Measurements from ENCODE around the gene MAP3K13. TPM values are rescaled to one million over a fixed set of nuclear protein-coding genes. Genes with fewer than 3 reads are reported as not detected.

MAP3K13 gene
- total and polyA plus RNA-seq, 2 experiments from 2014 or later, result 19.1 to 47.4 TPM

GRCh38 chr3:185353823-185354614, 8.9 kb upstream of the MAP3K13 start:
- Histone ChIP-seq H3K9me3 (ENCODE audit: low read depth) (no peaks in the 10 kb centered on the region), H3K27ac (no peak overlapping the region), H3K4me1 (ENCODE audit: low read depth) (no peaks in the 10 kb centered on the region), H3K4me3 (no peak overlapping the region), H3K36me3 (no peaks in the 10 kb centered on the region), H3K27me3 (peaks cover 18% of the 10 kb centered on the region)
- peak; percentile 62 to 83 for DNase-seq (ENCODE audit: low read depth in 1 of 2, low spot score in 1 of 2)
- TF ChIP-seq, protein P1, sequence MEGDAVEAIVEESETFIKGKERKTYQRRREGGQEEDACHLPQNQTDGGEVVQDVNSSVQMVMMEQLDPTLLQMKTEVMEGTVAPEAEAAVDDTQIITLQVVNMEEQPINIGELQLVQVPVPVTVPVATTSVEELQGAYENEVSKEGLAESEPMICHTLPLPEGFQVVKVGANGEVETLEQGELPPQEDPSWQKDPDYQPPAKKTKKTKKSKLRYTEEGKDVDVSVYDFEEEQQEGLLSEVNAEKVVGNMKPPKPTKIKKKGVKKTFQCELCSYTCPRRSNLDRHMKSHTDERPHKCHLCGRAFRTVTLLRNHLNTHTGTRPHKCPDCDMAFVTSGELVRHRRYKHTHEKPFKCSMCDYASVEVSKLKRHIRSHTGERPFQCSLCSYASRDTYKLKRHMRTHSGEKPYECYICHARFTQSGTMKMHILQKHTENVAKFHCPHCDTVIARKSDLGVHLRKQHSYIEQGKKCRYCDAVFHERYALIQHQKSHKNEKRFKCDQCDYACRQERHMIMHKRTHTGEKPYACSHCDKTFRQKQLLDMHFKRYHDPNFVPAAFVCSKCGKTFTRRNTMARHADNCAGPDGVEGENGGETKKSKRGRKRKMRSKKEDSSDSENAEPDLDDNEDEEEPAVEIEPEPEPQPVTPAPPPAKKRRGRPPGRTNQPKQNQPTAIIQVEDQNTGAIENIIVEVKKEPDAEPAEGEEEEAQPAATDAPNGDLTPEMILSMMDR (IDR thresholded peaks at IDR 0.05; ENCODE audit: low read depth, low read length), result peak; percentile 69

GRCh38 chr3:185356499-185356898, 6.4 kb upstream of the MAP3K13 start:
- Histone ChIP-seq H3K27me3 (peaks cover 18% of the 10 kb centered on the region), H3K9me3 (ENCODE audit: low read depth) (no peaks in the 10 kb centered on the region)
- TF ChIP-seq, protein P1 (IDR thresholded peaks at IDR 0.05; ENCODE audit: low read depth, low read length), result no peak

GRCh38 chr3:185361920-185362319, 1.0 kb upstream of the MAP3K13 start:
- peaks cover 41% of the 10 kb centered on the region for H3K27me3 ChIP-seq
- no peak overlapping the region for H3K4me3 ChIP-seq
- no peak overlapping the region for H3K27ac ChIP-seq
- no peaks in the 10 kb centered on the region for H3K4me1 ChIP-seq (ENCODE audit: low read depth)
- H3K36me3 ChIP-seq, result no peaks in the 10 kb centered on the region
- peak in 1 of 2 donors; percentile 11 for DNase-seq (ENCODE audit: low read depth in 1 of 2, low spot score in 1 of 2)
- TF ChIP-seq, protein P1 (IDR thresholded peaks at IDR 0.05; ENCODE audit: low read depth, low read length), result no peak
- no peaks in the 10 kb centered on the region for H3K9me3 ChIP-seq (ENCODE audit: low read depth)

More at GRCh38 chr3:185356499-185356898, 6.4 kb upstream of the MAP3K13 start:
- DNase-seq (ENCODE audit: low read depth in 1 of 2, low spot score in 1 of 2), result no peak
- no peaks in the 10 kb centered on the region for H3K36me3 ChIP-seq
- H3K4me3 ChIP-seq, result no peak overlapping the region
- H3K4me1 ChIP-seq (ENCODE audit: low read depth), result no peaks in the 10 kb centered on the region
- no peak overlapping the region for H3K27ac ChIP-seq

DNA sequence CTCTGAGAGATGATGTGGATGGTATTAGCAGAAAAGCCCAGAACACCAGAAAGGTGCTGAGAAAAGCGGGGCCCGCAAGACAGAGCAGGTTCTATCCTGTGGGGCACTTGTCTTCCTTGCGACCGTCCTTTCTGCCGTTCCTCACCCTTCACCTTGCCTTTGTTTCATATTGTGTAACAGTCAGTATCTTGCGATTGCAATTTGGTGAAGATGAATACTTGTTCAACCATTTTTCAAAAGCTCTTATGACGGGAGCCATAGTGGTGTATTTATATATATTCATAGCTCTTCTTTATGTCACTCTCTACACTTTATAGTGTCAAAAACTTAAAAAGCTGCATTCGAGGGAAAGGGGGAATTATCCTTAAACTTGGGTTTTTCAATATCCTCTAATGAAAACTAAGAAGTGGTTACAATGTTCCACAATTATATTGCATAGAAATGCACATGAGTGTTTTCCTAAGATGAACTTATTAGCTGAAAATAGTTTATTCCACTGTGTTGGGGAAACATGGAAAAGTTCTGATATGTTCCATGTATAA, 797 bp downstream of the MAP3K13 start:
- Histone ChIP-seq H3K4me3 (peak overlapping the region; percentile 52), H3K27me3 (peaks cover 37% of the 10 kb centered on the region), H3K4me1 (ENCODE audit: low read depth) (no peaks in the 10 kb centered on the region), H3K9me3 (ENCODE audit: low read depth) (no peaks in the 10 kb centered on the region), H3K36me3 (no peaks in the 10 kb centered on the region), H3K27ac (no peak overlapping the region)
- DNase-seq (ENCODE audit: low read depth in 1 of 2, low spot score in 1 of 2), result no peak
- TF ChIP-seq, protein P1 (IDR thresholded peaks at IDR 0.05; ENCODE audit: low read depth, low read length), result no peak

DNA sequence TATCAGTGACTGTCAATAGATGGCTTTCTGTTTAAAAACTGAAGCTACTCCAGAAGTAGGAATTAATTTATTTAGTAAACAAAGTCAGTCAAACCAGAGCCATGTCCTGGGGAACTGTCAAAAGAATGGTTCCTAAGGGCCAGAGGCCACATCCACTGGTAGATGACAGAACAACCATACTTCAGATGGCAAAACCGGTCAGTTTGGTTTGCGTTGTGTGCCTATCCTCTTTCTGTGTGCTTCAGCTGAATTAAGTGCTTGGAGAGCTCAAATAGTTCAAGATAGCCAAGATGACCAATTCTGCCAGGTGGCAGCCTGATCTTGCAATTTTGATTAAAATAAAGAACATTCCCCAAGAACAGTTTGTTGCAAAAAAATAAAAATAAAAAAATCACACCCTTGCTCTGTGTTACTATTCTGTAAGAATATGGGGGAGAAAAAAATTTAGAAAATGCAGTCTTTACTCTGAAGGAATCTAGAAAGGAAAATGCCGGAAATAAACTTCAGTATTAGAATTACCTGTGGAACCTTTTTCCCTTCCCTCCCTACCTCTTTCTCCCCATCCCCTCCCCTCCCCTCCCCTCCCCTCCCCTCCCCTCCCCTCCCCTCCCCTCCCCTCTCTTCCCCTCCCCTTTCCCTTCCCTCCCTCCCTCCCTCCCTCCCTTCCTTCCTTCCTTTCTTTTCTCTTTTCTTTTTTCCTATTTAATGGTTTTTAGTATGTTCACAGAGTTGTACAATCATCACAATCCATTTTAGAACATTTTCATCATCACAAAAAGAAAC, 2.5 kb downstream of the MAP3K13 start:
- TF ChIP-seq, protein P1 (IDR thresholded peaks at IDR 0.05; ENCODE audit: low read depth, low read length), result no peak
- Histone ChIP-seq H3K4me1 (ENCODE audit: low read depth) (no peaks in the 10 kb centered on the region), H3K9me3 (ENCODE audit: low read depth) (no peaks in the 10 kb centered on the region), H3K36me3 (no peaks in the 10 kb centered on the region), H3K27me3 (peaks cover 48% of the 10 kb centered on the region), H3K4me3 (no peak overlapping the region), H3K27ac (no peak overlapping the region)
- no peak for DNase-seq (ENCODE audit: low read depth in 1 of 2, low spot score in 1 of 2)

Measured in cardiac muscle cell (in vitro differentiated cells and primary cell).